GM18873 (cell line): Measurements from ENCODE around the gene PRDM11.
"Not testable (repeated sequence)": the region's sequence is repeated elsewhere in the genome, so short reads cannot be mapped to it uniquely, and the experiment has no call there.

Experiments used
- ATAC-seq: cut with Tn5 transposase; IDR thresholded peaks from one replicate; pipeline ENCODE4 v1.9.1; 2021; ENCODE audit warnings: mild to moderate bottlenecking, moderate library complexity, moderate number of reproducible peaks; ENCODE audit not compliant: unreplicated experiment, low FRiP score

PRDM11 gene

DNA sequence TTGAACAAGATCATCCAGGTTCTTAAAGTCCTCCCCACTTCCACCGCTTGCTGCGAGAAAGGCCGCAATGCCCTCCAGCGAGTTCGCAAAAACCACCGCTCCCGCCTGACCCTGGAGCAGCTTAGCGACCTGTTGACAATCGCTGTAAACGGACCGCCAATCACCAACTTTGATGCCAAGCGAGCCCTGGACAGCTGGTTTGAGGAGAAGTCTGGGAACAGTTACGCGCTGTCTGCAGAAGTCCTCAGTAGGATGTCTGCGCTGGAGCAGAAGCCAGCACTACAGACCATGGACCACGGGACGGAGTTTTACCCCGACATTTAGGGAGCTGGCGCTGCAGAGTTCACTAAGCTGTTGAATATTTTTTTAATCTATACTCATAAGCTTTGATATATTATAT lies 81.4 kb downstream of the PRDM11 start:
- ATAC-seq, result no peak

DNA sequence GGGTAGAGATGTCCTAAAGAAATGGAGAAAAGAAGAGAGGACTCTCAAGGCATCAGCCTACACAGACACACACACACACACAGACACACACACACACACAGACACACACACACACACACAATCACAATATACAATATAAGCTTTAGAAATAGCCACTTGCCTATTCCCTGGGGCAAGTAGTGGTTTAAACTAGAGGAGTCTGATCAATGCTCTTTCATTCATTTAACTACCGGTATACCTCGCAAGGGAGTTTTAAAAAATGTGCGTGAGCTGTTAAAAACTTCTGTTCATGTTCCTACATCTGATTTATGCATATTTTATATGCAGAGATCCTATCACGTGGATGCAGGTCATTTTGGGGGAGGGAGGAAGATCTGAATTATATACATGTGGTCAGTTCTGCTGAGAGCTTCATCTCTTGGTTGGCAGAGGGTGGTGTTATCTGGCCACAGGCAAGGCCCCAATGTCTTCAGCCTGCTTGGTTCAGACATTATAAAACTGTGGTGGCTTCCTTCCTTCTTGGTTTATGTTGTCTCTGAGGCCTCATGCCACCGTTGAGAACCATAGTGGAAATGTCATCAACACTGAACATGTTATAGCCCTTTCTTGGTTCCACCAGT lies 83.1 kb downstream of the PRDM11 start:
- no peak for ATAC-seq

DNA sequence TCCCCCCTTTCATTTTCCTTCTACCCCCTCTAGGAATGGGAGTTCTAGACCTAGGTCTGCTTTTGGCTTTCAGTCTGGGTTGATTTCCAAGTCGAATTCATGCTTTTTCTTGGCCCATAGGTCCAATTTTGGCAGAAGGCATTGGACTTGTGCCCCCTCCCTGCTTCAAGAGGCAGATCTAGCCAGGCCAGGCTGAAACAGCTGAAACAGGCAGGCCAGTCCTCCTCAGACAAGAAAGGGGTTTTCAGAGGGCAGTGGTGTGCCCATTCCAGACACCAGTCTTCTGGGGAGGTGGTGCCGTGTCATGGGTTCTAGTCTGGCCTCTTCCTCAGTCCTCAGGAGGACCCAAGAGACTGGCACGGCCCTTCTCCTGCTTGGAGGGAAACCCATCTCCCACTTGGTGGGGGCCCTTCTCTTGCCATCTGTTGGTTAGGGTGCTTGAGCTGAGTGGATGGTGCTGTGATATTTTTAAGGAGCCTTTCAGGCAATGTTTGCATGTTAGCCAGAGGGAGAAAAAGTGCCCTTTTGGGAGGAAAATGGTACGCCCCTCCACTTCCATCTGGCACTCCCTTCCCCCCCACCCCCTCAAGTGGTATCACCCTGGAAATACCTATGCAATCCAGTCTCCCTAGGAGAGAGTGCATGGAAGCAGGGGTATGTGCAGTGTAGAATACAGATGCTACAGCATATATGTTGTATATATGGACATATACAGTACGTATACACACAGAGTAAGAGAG lies 86.1 kb downstream of the PRDM11 start:
- ATAC-seq, result no peak

DNA sequence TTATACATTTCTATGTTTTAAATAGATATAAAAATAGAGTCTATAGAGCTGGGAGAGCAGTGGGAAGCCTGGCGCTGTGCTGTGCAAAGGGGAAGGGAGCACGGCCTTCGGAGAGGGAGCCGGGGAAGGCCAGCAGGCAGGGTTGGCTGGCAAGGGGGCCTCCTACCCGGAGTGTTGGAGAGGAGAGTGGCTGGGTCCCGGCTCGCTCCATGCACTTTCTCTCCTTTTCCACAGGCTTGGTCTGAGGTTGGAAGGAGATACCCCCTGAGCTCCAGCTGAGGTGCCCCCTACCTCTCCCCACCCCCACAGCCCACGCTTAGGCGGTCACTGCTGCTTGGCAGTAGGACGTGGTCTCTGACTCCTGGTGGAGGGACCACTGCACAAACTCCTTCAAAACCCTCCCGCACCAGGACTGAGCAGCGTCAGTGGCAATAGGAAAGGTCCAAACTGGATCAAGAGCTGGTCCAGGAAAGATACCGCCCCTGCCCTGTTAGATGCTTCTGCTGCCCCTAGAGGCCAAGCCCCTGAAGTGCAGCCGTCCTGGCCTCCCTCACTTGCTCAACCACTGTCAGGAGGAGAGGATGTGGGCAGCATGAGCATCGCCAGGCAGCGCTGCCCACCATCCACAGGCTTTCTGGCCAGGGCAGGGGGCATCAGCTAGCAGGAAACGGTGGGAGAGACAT lies 86.8 kb downstream of the PRDM11 start:
- no peak for ATAC-seq

DNA sequence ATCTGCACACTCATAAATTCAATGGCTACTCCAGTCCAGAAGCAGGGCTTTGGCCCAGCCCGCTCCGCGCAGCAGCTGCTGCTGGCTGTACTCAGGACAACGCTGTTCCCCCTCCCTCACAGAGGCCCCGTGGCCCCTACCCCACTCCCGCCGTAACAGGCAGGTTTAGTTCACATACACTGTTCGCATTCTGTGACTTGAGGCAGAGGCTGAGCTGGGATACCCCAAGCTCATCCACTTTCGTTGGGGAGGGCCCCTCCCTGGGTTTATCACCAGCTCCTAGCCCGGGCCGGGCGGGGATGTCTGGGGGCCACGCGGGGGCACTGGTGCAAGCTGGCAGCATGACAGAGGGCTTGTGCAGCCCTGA lies 87.3 kb downstream of the PRDM11 start:
- no peak for ATAC-seq

DNA sequence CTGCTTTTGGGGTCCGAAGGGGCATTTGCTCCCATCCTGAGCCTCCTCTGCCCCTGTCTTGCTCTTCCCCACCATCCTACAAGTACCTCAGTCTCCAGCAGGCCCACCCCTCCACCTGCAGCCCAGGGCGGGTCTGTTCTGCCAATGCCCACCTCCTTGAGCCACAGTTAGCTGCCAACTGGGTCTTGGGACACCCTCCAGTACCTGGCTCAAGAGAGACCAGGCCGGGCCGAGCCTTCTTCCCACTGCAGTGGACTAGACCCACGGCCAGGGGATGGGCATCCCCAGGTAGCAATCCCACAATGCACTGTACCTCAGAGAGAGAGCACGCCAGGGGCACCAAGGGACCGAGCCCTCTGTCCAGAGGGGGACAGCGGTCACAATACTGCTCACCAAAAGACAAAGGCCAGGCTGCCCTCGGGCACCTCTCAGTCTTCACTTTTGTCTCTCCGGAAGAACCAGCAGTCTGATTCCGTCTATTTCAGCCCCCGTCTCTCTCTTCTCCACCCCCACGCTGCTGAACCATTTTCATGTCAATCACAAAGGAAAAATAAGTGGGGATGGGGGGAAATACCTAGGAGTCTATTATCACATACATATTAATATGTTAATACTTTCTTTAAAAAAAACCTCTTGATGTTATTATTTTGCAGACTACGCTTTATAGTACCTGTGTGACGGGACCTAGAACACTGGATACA lies 88.0 kb downstream of the PRDM11 start:
- ATAC-seq, result no peak

DNA sequence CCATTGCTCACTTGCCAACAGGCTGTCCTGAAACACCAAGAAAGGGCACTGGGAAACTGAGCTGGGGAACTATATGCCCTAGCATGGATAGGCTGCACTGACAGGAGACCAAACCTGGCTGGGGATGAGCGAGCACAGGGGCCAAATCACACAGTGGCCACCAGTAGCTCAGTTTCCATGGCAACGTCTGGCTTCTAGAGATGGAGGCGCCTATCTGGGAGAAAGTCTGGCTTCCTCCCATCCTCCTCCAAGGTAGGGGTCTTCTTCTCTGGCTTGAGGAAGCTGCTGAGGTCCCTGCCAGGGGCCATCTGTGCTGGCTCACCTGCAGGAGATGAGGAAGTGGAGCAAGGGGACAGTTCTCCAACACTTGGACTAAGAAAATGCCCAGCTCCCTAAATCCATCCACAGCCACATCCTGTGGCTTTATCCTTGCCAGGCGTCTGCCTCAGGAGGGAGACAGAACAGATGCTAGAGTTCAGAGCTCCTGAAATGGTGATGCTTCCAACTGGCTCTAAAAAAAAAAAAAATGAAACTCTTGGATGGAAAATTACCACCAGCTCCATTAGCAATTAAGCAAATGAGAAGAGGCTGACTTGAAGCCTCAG lies 91.4 kb downstream of the PRDM11 start:
- ATAC-seq, result no peak

DNA sequence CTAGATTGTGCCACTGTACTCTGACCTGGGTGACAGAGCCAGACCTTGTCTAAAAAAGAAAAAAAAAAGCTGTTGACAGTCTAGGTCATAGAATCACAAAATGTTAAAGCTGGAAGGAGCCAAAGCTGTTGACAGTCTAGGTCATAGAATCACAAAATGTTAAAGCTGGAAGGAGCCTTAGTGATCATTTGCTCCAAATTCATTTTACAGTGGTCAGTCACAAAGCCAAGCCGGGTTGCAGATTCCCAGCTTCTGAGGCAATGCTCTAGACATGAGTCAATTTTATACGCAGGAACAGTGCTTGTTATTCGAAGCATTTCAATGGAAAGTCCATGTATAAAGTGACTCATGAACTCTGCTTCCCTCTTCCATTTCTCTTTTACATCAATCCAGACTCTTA lies 92.3 kb downstream of the PRDM11 start:
- no peak for ATAC-seq

DNA sequence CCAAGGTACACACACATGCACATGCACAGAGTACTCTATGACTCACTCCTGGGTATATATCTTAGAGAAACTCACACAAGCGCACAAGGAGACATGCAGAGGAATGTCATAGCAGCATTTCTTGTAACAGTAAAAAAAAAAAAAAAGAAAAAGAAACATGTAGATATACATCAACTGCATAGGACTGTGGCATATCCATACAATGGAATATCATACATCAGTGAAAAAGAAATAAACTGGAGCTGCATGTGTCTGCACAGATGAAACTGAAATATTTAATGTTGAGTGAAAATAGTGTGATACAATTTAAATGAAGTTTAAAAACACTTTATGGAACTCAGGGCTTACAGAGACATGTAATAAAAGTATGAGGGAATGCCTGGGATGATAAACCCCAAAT lies 93.3 kb downstream of the PRDM11 start:
- no peak for ATAC-seq

DNA sequence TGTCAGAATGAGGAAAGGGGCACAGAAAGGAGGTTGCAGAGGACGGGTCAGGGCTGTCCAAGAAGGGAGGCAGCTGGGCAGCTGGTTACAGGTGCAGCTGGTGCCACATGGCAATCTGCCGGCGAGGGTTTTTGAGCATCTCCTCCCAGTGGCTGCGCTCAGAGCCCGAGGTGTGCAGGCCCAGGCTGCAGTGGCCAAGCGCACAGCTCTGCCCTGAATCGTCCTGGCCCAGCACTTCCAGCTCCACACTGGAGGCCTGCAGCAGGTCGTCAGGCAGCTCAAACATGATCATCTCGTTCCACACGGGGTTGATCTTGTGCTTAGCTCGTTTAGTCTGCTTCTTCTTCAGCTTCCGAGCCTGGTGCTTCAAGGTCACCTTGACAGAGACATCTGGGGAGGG lies 97.5 kb downstream of the PRDM11 start:
- no peak for ATAC-seq

DNA sequence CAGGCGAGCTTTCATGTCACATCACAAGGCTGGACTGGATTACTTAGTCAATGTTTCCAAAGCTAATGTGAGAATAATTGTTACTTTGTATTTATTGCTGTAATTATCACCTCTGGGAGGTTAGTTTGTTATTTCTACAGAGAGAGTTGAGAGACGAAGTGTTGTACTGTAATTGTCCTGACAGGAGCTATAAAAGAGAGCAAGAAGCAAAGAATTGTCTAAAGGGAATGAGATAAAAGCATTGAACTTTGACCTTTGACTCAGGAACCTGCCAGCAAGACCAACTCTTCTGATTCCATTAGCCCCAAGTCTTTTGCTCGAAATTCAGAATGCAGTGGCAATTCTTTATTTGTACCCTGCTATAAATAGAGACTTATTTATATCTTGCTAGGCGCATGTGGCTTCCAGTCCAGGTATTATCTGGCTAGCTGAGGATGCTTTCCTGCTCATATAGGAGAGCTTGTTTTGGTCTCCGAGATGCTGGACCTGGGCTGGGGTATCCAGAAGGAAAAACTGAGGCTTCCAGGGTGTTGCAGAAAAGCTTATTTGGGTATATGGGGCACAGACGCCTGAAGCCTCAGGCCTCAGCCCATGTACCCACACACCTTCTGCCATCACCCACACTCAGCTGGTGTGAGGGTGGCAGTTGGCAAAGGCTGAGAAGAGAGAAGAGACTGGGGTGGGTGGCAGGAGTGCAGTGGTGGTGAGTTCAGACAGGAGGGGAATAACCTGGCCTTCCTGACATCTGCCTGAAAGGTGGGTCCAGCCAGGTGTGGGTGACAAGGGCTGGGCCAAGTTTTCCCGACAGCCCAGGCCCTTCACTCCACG lies 99.0 kb downstream of the PRDM11 start:
- no peak for ATAC-seq

DNA sequence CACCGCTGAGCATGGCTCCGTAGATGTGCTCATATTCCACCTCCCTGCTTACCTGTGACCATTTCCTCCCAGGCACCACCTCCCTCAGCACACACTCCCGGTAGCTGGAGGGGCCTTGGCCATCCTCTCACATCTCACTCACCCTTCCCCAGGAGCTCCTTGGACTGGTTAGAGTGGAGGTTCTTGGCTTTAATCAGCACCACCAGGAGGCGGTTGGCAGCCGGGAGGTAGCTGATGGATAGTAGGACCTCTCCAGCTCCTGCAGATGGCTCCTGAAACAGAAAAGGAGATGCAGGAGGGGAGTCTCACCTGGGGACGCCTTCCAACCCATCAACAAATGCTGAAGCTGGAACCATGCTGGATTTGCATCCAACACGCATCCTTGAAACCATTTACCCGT lies 99.8 kb downstream of the PRDM11 start:
- ATAC-seq, result no peak

DNA sequence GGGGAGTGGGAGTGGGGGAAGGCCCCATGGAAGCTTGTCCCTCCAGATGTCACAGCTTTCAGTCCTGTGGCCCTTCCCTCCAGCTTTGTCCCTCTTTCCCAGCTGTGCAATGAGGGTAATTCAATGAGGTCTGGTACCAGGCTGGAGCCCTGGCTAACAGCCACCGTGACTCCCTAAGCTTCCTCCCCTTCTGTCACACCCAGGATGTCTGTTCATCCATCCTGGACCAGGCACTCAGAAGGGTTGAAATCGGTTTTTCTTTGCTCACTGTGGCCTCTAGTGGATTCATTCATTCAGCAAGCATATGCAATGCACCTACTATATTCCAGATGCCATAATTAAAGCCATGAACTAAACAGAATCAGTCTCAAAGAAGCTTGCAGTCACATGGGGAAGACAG lies 101.0 kb downstream of the PRDM11 start:
- ATAC-seq, result no peak

DNA sequence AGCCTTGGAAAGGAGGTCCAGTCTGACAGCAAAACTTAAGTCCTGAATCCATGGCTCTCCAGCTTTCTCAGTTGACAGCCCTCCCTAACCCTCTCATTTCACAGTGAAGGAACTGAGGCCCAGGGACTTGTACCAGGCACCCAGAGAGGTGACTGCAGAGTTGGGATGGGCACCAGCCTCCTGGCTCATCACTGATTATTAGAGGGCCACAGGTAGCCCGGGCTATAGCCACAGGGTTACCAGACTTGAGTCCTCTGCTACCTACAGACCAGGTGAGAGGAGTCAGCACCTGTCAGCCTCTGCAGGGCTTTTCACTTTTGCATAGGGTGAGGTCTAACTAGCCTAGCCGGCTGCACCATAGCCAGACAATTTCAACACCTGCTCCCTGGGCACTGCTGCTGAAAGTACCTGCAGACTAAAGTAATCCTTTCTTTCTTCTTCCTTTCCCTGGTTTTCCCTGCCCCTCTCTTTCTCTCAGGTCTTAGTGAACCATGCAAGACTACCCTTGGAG lies 102.1 kb downstream of the PRDM11 start:
- ATAC-seq, result no peak

DNA sequence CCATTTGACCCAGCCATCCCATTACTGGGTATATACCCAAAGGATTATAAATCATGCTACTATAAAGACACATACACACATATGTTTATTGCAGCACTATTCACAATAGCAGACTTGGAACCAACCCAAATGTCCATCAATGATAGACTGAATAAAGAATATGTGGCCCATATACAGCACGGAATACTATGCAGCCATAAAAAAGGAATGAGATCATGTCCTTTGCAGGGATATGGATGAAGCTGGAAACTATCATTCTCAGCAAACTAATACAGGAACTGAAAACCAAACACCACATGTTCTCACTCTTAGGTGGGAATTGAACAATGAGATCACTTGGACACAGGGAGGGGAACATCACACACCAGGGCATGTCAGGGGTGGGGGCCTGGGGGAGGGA lies 102.9 kb downstream of the PRDM11 start:
- ATAC-seq, result not testable (repeated sequence)

DNA sequence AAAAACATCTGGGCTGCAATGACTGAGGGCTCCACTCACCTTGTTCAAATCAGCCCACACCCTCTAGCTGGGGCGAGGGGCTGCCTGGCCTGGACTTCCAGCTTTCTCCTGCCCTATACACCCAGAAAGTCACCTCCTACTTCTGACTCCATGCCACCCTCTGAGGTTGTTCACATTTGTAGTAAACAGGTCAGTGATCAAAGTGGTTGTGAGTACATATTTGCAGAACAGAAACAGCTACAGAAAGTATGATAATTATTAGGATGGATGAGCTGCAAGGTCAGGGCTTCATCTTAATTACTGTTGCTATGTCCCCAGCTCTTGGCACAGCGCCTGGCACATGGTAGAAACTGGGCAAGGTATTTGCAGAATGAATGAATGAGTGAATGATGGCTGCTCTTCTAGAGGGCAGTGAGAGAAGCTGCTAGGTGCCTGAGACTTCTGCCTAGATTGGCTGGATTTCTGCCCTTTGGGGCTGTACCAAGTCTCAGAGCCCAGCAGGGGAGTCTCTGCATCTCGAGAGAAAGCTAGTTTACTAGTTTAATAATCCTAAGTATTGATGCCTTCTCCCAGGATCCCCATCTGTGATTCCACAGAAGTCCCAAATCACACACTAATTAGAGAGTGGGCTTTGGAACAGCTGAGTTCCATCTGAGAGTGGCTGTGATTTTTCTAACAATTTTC lies 103.7 kb downstream of the PRDM11 start:
- ATAC-seq, result no peak

DNA sequence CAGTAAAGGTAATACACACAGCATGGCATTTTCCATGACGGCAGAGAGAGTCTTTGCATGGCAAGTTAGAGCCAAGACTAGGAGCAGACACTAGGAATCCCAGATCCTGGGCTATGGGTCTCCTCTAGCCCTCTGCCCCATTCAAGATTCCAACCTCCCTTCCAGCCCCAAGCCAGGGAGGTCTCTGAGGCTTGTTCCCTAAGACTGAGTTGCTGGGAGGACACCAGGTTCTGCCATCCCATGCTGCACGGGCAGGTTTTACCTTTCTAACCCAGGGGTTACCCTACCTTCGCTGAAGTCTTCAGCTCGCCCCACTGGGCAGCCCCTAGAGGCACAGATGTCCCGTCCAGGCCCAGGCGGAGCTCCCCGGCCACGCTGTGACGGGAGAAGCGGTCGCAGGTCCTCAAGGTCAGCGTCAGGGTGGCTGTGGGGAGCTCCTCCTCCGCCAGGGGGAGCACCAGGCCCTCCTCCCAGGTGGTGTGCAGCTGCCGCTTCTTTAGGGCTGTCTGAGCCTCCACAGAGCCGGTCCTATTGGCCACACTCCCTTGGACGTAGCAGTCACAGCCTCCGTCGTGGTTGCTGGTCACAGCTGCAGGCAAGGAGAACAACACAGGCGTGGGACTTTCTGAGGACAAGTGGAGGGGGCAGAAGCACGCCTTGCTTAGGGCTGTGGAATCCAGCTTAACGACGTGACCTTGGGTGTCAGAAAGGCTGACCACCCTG lies 105.9 kb downstream of the PRDM11 start:
- no peak for ATAC-seq

DNA sequence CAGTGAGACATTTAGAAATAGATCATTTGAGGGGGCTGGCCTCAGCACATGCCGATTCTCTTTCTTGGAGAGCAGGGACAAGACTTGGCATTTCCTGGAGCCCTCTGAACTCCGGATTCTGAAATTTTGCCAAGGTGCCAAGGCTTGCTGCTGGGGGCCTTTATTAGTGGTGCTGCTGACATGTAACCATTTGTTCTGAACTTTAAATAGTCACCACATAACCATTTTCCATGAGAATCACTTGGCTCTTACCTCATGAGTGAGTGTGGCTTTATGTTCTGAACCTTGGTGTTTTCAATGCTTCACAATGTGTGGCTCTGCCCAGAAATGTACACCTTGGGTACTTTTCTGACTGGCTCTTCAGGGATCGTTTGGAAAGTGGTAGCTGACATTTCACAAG lies 106.4 kb downstream of the PRDM11 start:
- ATAC-seq, result no peak

DNA sequence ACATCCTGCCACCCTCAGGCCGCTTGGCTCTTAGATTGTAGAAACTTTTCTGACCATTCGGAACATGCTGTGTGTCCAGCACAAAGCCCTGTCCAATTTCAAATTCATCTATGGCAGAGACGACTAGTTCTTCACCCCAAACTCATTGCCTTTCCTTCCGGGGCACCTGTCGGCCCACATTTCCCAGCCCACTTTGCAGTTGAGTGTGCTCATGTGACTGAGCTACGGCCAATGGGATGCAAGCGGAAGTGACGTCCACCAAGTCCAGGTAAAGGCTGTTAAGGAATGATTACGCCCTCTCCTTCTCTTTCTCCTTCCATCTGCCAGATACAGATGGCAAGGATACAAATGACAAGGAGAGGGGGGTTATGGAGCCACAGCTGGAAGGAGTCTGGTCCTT lies 107.2 kb downstream of the PRDM11 start:
- no peak for ATAC-seq
